BJ (cell line): ENCODE measurements around the gene CAMKV. TPM values are rescaled to one million over a fixed set of nuclear protein-coding genes. Genes with fewer than 3 reads are reported as not detected.

ENCODE experiments used
- CTCF ChIA-PET: fragments of 350-600 bp; formaldehyde crosslinking; extraction: SDS; loops from one replicate; lab custom pipeline; 2021; ENCODE audit warnings: antibody characterized with exemption, inconsistent platforms; lab: Yijun Ruan, JAX
- POLR2A ChIA-PET: fragments of 300-600 bp; sonication (Branson Sonifier 250); formaldehyde crosslinking; extraction: SDS; loops from one replicate; lab custom pipeline; 2021; ENCODE audit warnings: antibody characterized with exemption; lab: Charles Lee
- DNase-seq: peaks from one replicate; pipeline ENCODE4 v3.0.0-alpha.2; 2011; ENCODE audit warnings: low read depth
- H3K27me3 ChIP-seq: 2 replicates; pipeline ENCODE4 v1.6.0; 2011; ENCODE audit warnings: low read length; ENCODE audit not compliant: control insufficient read depth, insufficient read depth
- H3K36me3 ChIP-seq: 2 replicates; pipeline ENCODE4 v1.5.1; 2011; ENCODE audit warnings: low read length; ENCODE audit not compliant: control insufficient read depth, insufficient read depth
- H3K4me3 ChIP-seq: 2 replicates; pipeline ENCODE4 v1.5.1; 2011; ENCODE audit warnings: low read depth, mild to moderate bottlenecking, control low read depth, low read length
- CTCF ChIP-seq: IDR thresholded peaks from 2 replicates; pipeline ENCODE4 v1.5.1; 2011; ENCODE audit warnings: low read depth, mild to moderate bottlenecking, control low read depth, inconsistent platforms, low read length, moderate library complexity; ENCODE audit not compliant: insufficient read depth
- polyA plus RNA-seq: library from polyadenylated mRNA; depleted of rRNA; stranded (reverse); fragments of >200 nt; gene quantifications from 2 replicates; pipeline ENCODE4 v1.2.3, GENCODE V29; 2011

The CAMKV gene
- polyA plus RNA-seq, 1 experiment: not detected

GRCh38 chr3:49911611-49912010 is 41.9 kb upstream of the CAMKV start:
- ChIA-PET CTCF (interaction anchor here (6.7 kb wide), 1 partner anchor 109 kb away, joined by 43 read pairs; the partner anchor contains the start of gene INKA1), POLR2A (no interaction called here)
- DNase-seq: no peak
- H3K36me3 ChIP-seq: peaks cover 8% of the 10 kb centered on the region
- H3K27me3 ChIP-seq: no peaks in the 10 kb centered on the region
- no peak for TF ChIP-seq CTCF
- no peak overlapping the region for H3K4me3 ChIP-seq

GRCh38 chr3:49911124-49911420 is 41.4 kb upstream of the CAMKV start:
- CTCF ChIA-PET: interaction anchor here (6.7 kb wide), 1 partner anchor 108 kb away, joined by 43 read pairs; the partner anchor contains the start of gene INKA1
- no peak for DNase-seq
- Histone ChIP-seq H3K4me3 (no peak overlapping the region), H3K27me3 (no peaks in the 10 kb centered on the region), H3K36me3 (peaks cover 8% of the 10 kb centered on the region)
- POLR2A ChIA-PET: no interaction called here
- TF ChIP-seq CTCF: no peak

- H3K36me3 ChIP-seq: peaks cover 8% of the 10 kb centered on the region
- H3K27me3 ChIP-seq: no peaks in the 10 kb centered on the region
- H3K4me3 ChIP-seq: no peak overlapping the region
- ChIA-PET CTCF (interaction anchor here (6.7 kb wide), 1 partner anchor 108 kb away, joined by 43 read pairs; the partner anchor contains the start of gene INKA1), POLR2A (no interaction called here)
- TF ChIP-seq CTCF: no peak
- no peak for DNase-seq
These were observed 40.9 kb upstream of the CAMKV start for GRCh38 chr3:49910409-49911123.

GRCh38 chr3:49908373-49909199 is 38.9 kb upstream of the CAMKV start:
- no peak for DNase-seq
- H3K27me3 ChIP-seq: no peaks in the 10 kb centered on the region
- H3K36me3 ChIP-seq: peaks cover 8% of the 10 kb centered on the region
- CTCF ChIA-PET: interaction anchor here (0.6 to 6.7 kb wide), 3 partner anchors 69 to 283 kb away, joined by 3 to 43 read pairs (median 4); partner anchors contain the start of genes GNAT1 and INKA1
- no peak for TF ChIP-seq CTCF
- POLR2A ChIA-PET: no interaction called here
- H3K4me3 ChIP-seq: no peak overlapping the region
